H9 (cell line): ENCODE data around the gene DMRTB1. TPM values are rescaled to one million over a fixed set of nuclear protein-coding genes. Genes with fewer than 3 reads are reported as not detected.

Experiments
- DNase-seq: peaks from one replicate; pipeline ENCODE4 v3.0.0-alpha.2; 2017
- H2AFZ ChIP-seq: one replicate; pipeline ENCODE4 v1.6.1; 2013; ENCODE audit warnings: mild to moderate bottlenecking, low read length, control low read depth, moderate library complexity
- H2AK5ac ChIP-seq: 2 replicates; pipeline ENCODE4 v1.6.1; 2013; ENCODE audit warnings: low read length, control low read depth, mixed read lengths; ENCODE audit not compliant: insufficient read length
- H2BK120ac ChIP-seq: one replicate; pipeline ENCODE4 v1.6.1; 2013; ENCODE audit warnings: low read depth, mild to moderate bottlenecking, low read length, control low read depth, inconsistent platforms; ENCODE audit not compliant: poor library complexity, severe bottlenecking
- H2BK12ac ChIP-seq: 2 replicates; pipeline ENCODE4 v1.6.1; 2013; ENCODE audit warnings: low read length, control low read depth, mixed read lengths, low read depth; ENCODE audit not compliant: insufficient read length
- H2BK15ac ChIP-seq: 2 replicates; pipeline ENCODE4 v1.6.1; 2013; ENCODE audit warnings: low read depth, low read length, control low read depth
- H2BK20ac ChIP-seq: one replicate; pipeline ENCODE4 v1.6.1; 2013; ENCODE audit warnings: low read depth, mild to moderate bottlenecking, low read length, control low read depth, inconsistent platforms; ENCODE audit not compliant: poor library complexity, severe bottlenecking
- H2BK5ac ChIP-seq: 2 replicates; pipeline ENCODE4 v1.6.1; 2013; ENCODE audit warnings: low read length, control low read depth, mixed read lengths; ENCODE audit not compliant: insufficient read length
- H3K14ac ChIP-seq: 2 replicates; pipeline ENCODE4 v1.6.1; 2013; ENCODE audit warnings: low read length, control low read depth; ENCODE audit not compliant: insufficient read depth
- H3K18ac ChIP-seq: 2 replicates; pipeline ENCODE4 v1.6.1; 2013; ENCODE audit warnings: low read depth, mild to moderate bottlenecking, mixed read lengths, low read length, control low read depth; ENCODE audit not compliant: insufficient read length
- H3K23ac ChIP-seq: 2 replicates; pipeline ENCODE4 v1.6.1; 2013; ENCODE audit warnings: low read length, control low read depth, mixed read lengths, low read depth; ENCODE audit not compliant: insufficient read length
- H3K23me2 ChIP-seq: 2 replicates; pipeline ENCODE4 v1.6.1; 2013; ENCODE audit warnings: low read depth, mild to moderate bottlenecking, mixed read lengths, low read length, control low read depth; ENCODE audit not compliant: insufficient read length, poor library complexity, severe bottlenecking
- H3K27ac ChIP-seq: 2 replicates; pipeline ENCODE4 v1.5.1; 2013; ENCODE audit warnings: low read length, control low read depth, mixed read lengths, low read depth; ENCODE audit not compliant: insufficient read length
- H3K27me3 ChIP-seq: 2 replicates; pipeline ENCODE4 v1.6.1; 2013; ENCODE audit warnings: low read length, control low read depth, inconsistent platforms; ENCODE audit not compliant: insufficient read depth
- H3K4ac ChIP-seq: 2 replicates; pipeline ENCODE4 v1.6.1; 2013; ENCODE audit warnings: low read depth, mild to moderate bottlenecking, control low read depth, inconsistent platforms, low read length, moderate library complexity
- H3K4me1 ChIP-seq: 2 replicates; pipeline ENCODE4 v1.6.1; 2013; ENCODE audit warnings: low read length, control low read depth, inconsistent platforms; ENCODE audit not compliant: insufficient read depth
- H3K4me2 ChIP-seq: 2 replicates; pipeline ENCODE4 v1.6.1; 2013; ENCODE audit warnings: low read length, control low read depth, mixed read lengths; ENCODE audit not compliant: insufficient read length, insufficient read depth
- H3K56ac ChIP-seq: 2 replicates; pipeline ENCODE4 v1.6.1; 2013; ENCODE audit warnings: low read depth, mild to moderate bottlenecking, mixed read lengths, low read length, control low read depth; ENCODE audit not compliant: insufficient read length
- H3K79me1 ChIP-seq: 2 replicates; pipeline ENCODE4 v1.6.1; 2013; ENCODE audit warnings: low read depth, mild to moderate bottlenecking, moderate library complexity, low read length, control low read depth, inconsistent platforms; ENCODE audit not compliant: insufficient read depth, poor library complexity, severe bottlenecking
- H3K79me2 ChIP-seq: 2 replicates; pipeline ENCODE4 v1.6.1; 2013; ENCODE audit warnings: low read length, control low read depth, inconsistent platforms; ENCODE audit not compliant: insufficient read depth
- H3K9ac ChIP-seq: 2 replicates; pipeline ENCODE4 v1.6.1; 2013; ENCODE audit warnings: low read length, control low read depth, mixed read lengths; ENCODE audit not compliant: insufficient read length; ENCODE audit errors: extremely low read depth
- H3K9me3 ChIP-seq: one replicate; pipeline ENCODE4 v1.6.1; 2013; ENCODE audit warnings: low read depth, low read length, inconsistent platforms; ENCODE audit not compliant: control insufficient read depth
- H3T11ph ChIP-seq: one replicate; pipeline ENCODE4 v1.6.1; 2013; ENCODE audit warnings: mild to moderate bottlenecking, low read length, control low read depth, inconsistent platforms
- H4K20me1 ChIP-seq: one replicate; pipeline ENCODE4 v1.6.1; 2013; ENCODE audit not compliant: control insufficient read depth, insufficient read length, insufficient read depth
- H4K5ac ChIP-seq: 2 replicates; pipeline ENCODE4 v1.6.1; 2013; ENCODE audit warnings: low read depth, mild to moderate bottlenecking, mixed read lengths, low read length, control low read depth; ENCODE audit not compliant: insufficient read length
- H4K8ac ChIP-seq: replicated peaks from 2 replicates; pipeline ENCODE4 v1.6.1; 2013; ENCODE audit warnings: low read length, control low read depth, mixed read lengths, low read depth; ENCODE audit not compliant: insufficient read length
- H4K91ac ChIP-seq: 2 replicates; pipeline ENCODE4 v1.6.1; 2013; ENCODE audit warnings: low read depth, mild to moderate bottlenecking, moderate library complexity, mixed read lengths, low read length, control low read depth; ENCODE audit not compliant: insufficient read length
- H3K27ac Mint-ChIP-seq, 3 experiments: 2 replicates in 2 of 3; 3 replicates in 1 of 3; pipeline ENCODE4 v1.8.0; 2020 to 2021; ENCODE audit warnings: mixed read lengths in 3 of 3, mild to moderate bottlenecking in 1 of 3, moderate library complexity in 1 of 3
- H3K27me3 Mint-ChIP-seq: 2 replicates; pipeline ENCODE4 v1.8.0; 2021; ENCODE audit warnings: low read depth, mild to moderate bottlenecking, moderate library complexity, mixed read lengths
- H3K36me3 Mint-ChIP-seq, 3 experiments: 2 replicates in 2 of 3; 3 replicates in 1 of 3; pipeline ENCODE4 v1.8.0; 2020 to 2021; ENCODE audit warnings: low read depth in 3 of 3, mixed read lengths in 3 of 3; ENCODE audit not compliant: insufficient read depth in 1 of 3
- H3K4me1 Mint-ChIP-seq, 2 experiments: 2 replicates each; pipeline ENCODE4 v1.8.0; 2020; ENCODE audit warnings: mixed read lengths in 2 of 2
- H3K4me3 Mint-ChIP-seq, 2 experiments: 2 replicates in 1 of 2; 3 replicates in 1 of 2; pipeline ENCODE4 v1.8.0; 2020 to 2021; ENCODE audit warnings: mild to moderate bottlenecking in 2 of 2, mixed read lengths in 2 of 2, moderate library complexity in 1 of 2
- H3K9me3 Mint-ChIP-seq, 2 experiments: 2 replicates in 1 of 2; 3 replicates in 1 of 2; pipeline ENCODE4 v1.8.0; 2020; ENCODE audit warnings: mild to moderate bottlenecking in 2 of 2, mixed read lengths in 2 of 2, moderate library complexity in 1 of 2
- CTCF ChIP-seq: fragments of 200-600 bp; sonication (generic); conservative IDR thresholded peaks from 3 replicates; pipeline ENCODE4 v1.8.0; 2021; ENCODE audit warnings: antibody characterized with exemption, mild to moderate bottlenecking
- WGBS: extraction: QIAGEN DNeasy Blood & Tissue Kit; methylation state at CpG from one replicate; pipeline ENCODE4 v1.1.7; 2013; ENCODE audit warnings: missing lambda C conversion rate, low lambda C conversion rate, mixed read lengths; ENCODE audit not compliant: insufficient read length; ENCODE audit errors: extremely low coverage; 5-methylcytosine and 5-hydroxymethylcytosine counted together
- total RNA-seq: library from RNA; stranded (reverse); gene quantifications from 2 replicates; pipeline ENCODE4 v1.2.1, GENCODE V29; 2021

Gene DMRTB1
- total RNA-seq, 1 experiment from 2014 or later, result not detected

GRCh38 chr1:53477651-53478501 lies 18.7 kb downstream of the DMRTB1 start:
- H3K79me2 ChIP-seq, result no peaks in the 10 kb centered on the region
- H3K27ac Mint-ChIP-seq, result peak overlapping the region in 1 of 3 experiments; percentile 56; a peak in 1 of 7 replicates
- no peak overlapping the region for H3K18ac ChIP-seq
- H3K27ac ChIP-seq, result no peak overlapping the region
- no peak overlapping the region for H2AFZ ChIP-seq
- H2BK5ac ChIP-seq, result no peak overlapping the region
- H3K56ac ChIP-seq, result peak overlapping the region; percentile 41
- no peaks in the 10 kb centered on the region for H3K9me3 ChIP-seq
- no peak overlapping the region for H4K91ac ChIP-seq
- no peak overlapping the region for H3K4me3 Mint-ChIP-seq
- no peaks in the 10 kb centered on the region for H3K9me3 Mint-ChIP-seq
- no peaks in the 10 kb centered on the region for H3K36me3 Mint-ChIP-seq
- no peak overlapping the region for H3K4me2 ChIP-seq
- no peak overlapping the region for H3T11ph ChIP-seq
- H4K5ac ChIP-seq, result no peak overlapping the region
- H4K20me1 ChIP-seq, result no peaks in the 10 kb centered on the region
- H3K14ac ChIP-seq, result no peak overlapping the region
- H3K23ac ChIP-seq, result no peak overlapping the region
- H3K79me1 ChIP-seq, result no peaks in the 10 kb centered on the region
- no peak overlapping the region for H2BK120ac ChIP-seq
- H3K9ac ChIP-seq, result no peak overlapping the region
- H3K23me2 ChIP-seq, result no peaks in the 10 kb centered on the region
- peak; percentile 20 for DNase-seq
- peaks cover 4% of the 10 kb centered on the region; the same call in 1 of the 2 replicates for H3K27me3 ChIP-seq
- no peaks in the 10 kb centered on the region for H3K4me1 ChIP-seq
- peaks cover 22% of the 10 kb centered on the region for H3K27me3 Mint-ChIP-seq
- H2BK12ac ChIP-seq, result no peak overlapping the region
- no peak overlapping the region for H4K8ac ChIP-seq
- no peak overlapping the region for H2BK20ac ChIP-seq
- H3K4ac ChIP-seq, result no peak overlapping the region
- peaks cover 5 to 6% of the 10 kb centered on the region in 2 experiments; a peak in 3 of 4 replicates for H3K4me1 Mint-ChIP-seq
- TF ChIP-seq CTCF, result no peak
- H2AK5ac ChIP-seq, result no peak overlapping the region
- WGBS, result no CpG with 5 or more reads among the region's 12 CpGs
- H2BK15ac ChIP-seq, result no peak overlapping the region
